ENCODE measurements around the gene CENPP.

CENPP gene

GRCh38 chr9:92467511-92467910, 141.8 kb downstream of the CENPP start:
- no peak overlapping the region for H3K9ac ChIP-seq (ENCODE audit: low read length)
- H2AFZ ChIP-seq (ENCODE audit: low read length) = no peak overlapping the region
- H3K4me3 ChIP-seq (ENCODE audit: low read depth, low read length, poor library complexity, severe bottlenecking) = no peak overlapping the region
- H3K9me2 ChIP-seq (ENCODE audit: low read depth, low read length) = no peaks in the 10 kb centered on the region
- no peak for TF ChIP-seq EZH2 (IDR thresholded peaks at IDR 0.05; ENCODE audit: borderline replicate concordance, low read length)
- TF ChIP-seq CTCF (IDR thresholded peaks at IDR 0.05; ENCODE audit: low read length) = no peak
- no peak overlapping the region for H3K27ac ChIP-seq (ENCODE audit: low read depth, low read length, poor library complexity, severe bottlenecking)
- H3F3A ChIP-seq (ENCODE audit: insufficient read depth, low read length) = no peaks in the 10 kb centered on the region
- no peaks in the 10 kb centered on the region for H3K4me1 ChIP-seq (ENCODE audit: insufficient read depth, low read length, severe bottlenecking)
- H3K27me3 ChIP-seq (ENCODE audit: insufficient read depth, low read length) = no peaks in the 10 kb centered on the region
- no peaks in the 10 kb centered on the region for H3K9me3 ChIP-seq (ENCODE audit: low read length)
- no peaks in the 10 kb centered on the region for H4K20me1 ChIP-seq (ENCODE audit: insufficient read depth, low read length)
- H3K4me2 ChIP-seq (ENCODE audit: low read length) = no peak overlapping the region
- H3K36me3 ChIP-seq (ENCODE audit: insufficient read depth, low read length) = no peaks in the 10 kb centered on the region
- H3K79me2 ChIP-seq (ENCODE audit: insufficient read depth, low read length) = no peaks in the 10 kb centered on the region

- Histone ChIP-seq H3K9me2 (ENCODE audit: low read depth, low read length) (no peaks in the 10 kb centered on the region), H3F3A (ENCODE audit: insufficient read depth, low read length) (no peaks in the 10 kb centered on the region), H3K9me3 (ENCODE audit: low read length) (no peaks in the 10 kb centered on the region), H3K36me3 (ENCODE audit: insufficient read depth, low read length) (no peaks in the 10 kb centered on the region), H3K4me2 (ENCODE audit: low read length) (no peak overlapping the region), H3K4me3 (ENCODE audit: low read depth, low read length, poor library complexity, severe bottlenecking) (no peak overlapping the region), H3K9ac (ENCODE audit: low read length) (no peak overlapping the region), H3K27ac (ENCODE audit: low read depth, low read length, poor library complexity, severe bottlenecking) (no peak overlapping the region), H3K79me2 (ENCODE audit: insufficient read depth, low read length) (no peaks in the 10 kb centered on the region), H3K27me3 (ENCODE audit: insufficient read depth, low read length) (no peaks in the 10 kb centered on the region), H3K4me1 (ENCODE audit: insufficient read depth, low read length, severe bottlenecking) (no peaks in the 10 kb centered on the region), H4K20me1 (ENCODE audit: insufficient read depth, low read length) (no peaks in the 10 kb centered on the region), H2AFZ (ENCODE audit: low read length) (no peak overlapping the region)
- no peak for TF ChIP-seq CTCF (IDR thresholded peaks at IDR 0.05; ENCODE audit: low read length)
- no peak for TF ChIP-seq EZH2 (IDR thresholded peaks at IDR 0.05; ENCODE audit: borderline replicate concordance, low read length)
Observed at GRCh38 chr9:92468206-92468605, 142.5 kb downstream of the CENPP start.

GRCh38 chr9:92474587-92474986, 148.8 kb downstream of the CENPP start:
- Histone ChIP-seq H3K9me3 (ENCODE audit: low read length) (no peaks in the 10 kb centered on the region), H3K27me3 (ENCODE audit: insufficient read depth, low read length) (no peaks in the 10 kb centered on the region), H3K9me2 (ENCODE audit: low read depth, low read length) (no peaks in the 10 kb centered on the region), H3K79me2 (ENCODE audit: insufficient read depth, low read length) (no peaks in the 10 kb centered on the region), H3K36me3 (ENCODE audit: insufficient read depth, low read length) (no peaks in the 10 kb centered on the region), H3K4me3 (ENCODE audit: low read depth, low read length, poor library complexity, severe bottlenecking) (no peak overlapping the region), H3F3A (ENCODE audit: insufficient read depth, low read length) (no peaks in the 10 kb centered on the region), H3K4me2 (ENCODE audit: low read length) (no peak overlapping the region), H3K4me1 (ENCODE audit: insufficient read depth, low read length, severe bottlenecking) (no peaks in the 10 kb centered on the region), H3K9ac (ENCODE audit: low read length) (no peak overlapping the region), H2AFZ (ENCODE audit: low read length) (no peak overlapping the region), H3K27ac (ENCODE audit: low read depth, low read length, poor library complexity, severe bottlenecking) (no peak overlapping the region), H4K20me1 (ENCODE audit: insufficient read depth, low read length) (no peaks in the 10 kb centered on the region)
- no peak for TF ChIP-seq CTCF (IDR thresholded peaks at IDR 0.05; ENCODE audit: low read length)
- TF ChIP-seq EZH2 (IDR thresholded peaks at IDR 0.05; ENCODE audit: borderline replicate concordance, low read length) = no peak

Data from OCI-LY1 (cell line).